Esophagus squamous epithelium (tissue), 5 donors: ENCODE measurements around the gene TMED1. TPM values are rescaled to one million over a fixed set of nuclear protein-coding genes. Genes with fewer than 3 reads are reported as not detected.

Experiments
- DNase-seq: peaks from one replicate; lab custom pipeline; 2025; lab: John Stamatoyannopoulos, UW
- H3K27ac ChIP-seq, 4 donors: fragments of 200-600 bp; sonication (generic); one replicate each; pipeline ENCODE4 v1.5.1; 2016 to 2019; ENCODE audit warnings: mild to moderate bottlenecking in 1 of 4
- H3K27me3 ChIP-seq, 4 donors: fragments of 200-600 bp; sonication (generic); 1 replicate in 3 of 4; 2 replicates in 1 of 4; pipeline versions ENCODE4 v1.5.1 to v1.6.0; 2017 to 2021; ENCODE audit warnings: antibody characterized with exemption in 1 of 4
- H3K36me3 ChIP-seq, 3 donors: fragments of 200-600 bp; sonication (generic); one replicate each; pipeline ENCODE4 v1.5.1; 2016 to 2019
- H3K4me1 ChIP-seq, 3 donors: fragments of 200-600 bp; sonication (generic); one replicate each; pipeline ENCODE4 v1.5.1; 2017 to 2019
- H3K4me3 ChIP-seq, 4 donors: fragments of 200-600 bp; sonication (generic); 1 replicate in 3 of 4; 2 replicates in 1 of 4; pipeline ENCODE4 v1.5.1; 2016 to 2019; ENCODE audit warnings: mild to moderate bottlenecking in 2 of 4, moderate library complexity in 1 of 4
- H3K9me3 ChIP-seq, 3 donors: fragments of 200-600 bp; sonication (generic); one replicate each; pipeline ENCODE4 v1.5.1; 2016 to 2019
- POLR2A ChIP-seq, 4 donors: fragments of 450-650 bp; IDR thresholded peaks; one replicate each; pipeline ENCODE4 v1.6.1; 2017; ENCODE audit warnings: antibody characterized with exemption in 4 of 4, mild to moderate bottlenecking in 4 of 4, moderate library complexity in 3 of 4
- WGBS, 2 donors: methylation state at CpG; one replicate each; pipeline ENCODE4 v1.1.5; 2018; 5-methylcytosine and 5-hydroxymethylcytosine counted together
- intact Hi-C: fragments of 100-400 bp; cut with DNase I; formaldehyde crosslinking; loops from one replicate; pipeline ENCODE4 v1.15.0; 2022
- total RNA-seq, 4 donors: library from RNA; depleted of rRNA; stranded (reverse); fragments of >200 nt; gene quantifications; one replicate each; pipeline ENCODE4 v1.1.0, GENCODE V29; 2016
- TF ChIP-seq, protein P1 (sequence below), 6 experiments: fragments of 450-650 bp in 4 of 6; fragments of 200-600 bp in 2 of 6; sonication (generic) in 2 of 6; IDR thresholded peaks; one replicate each; pipeline ENCODE4 v1.5.1; 2016 to 2019; ENCODE audit warnings: antibody characterized with exemption in 6 of 6, mild to moderate bottlenecking in 4 of 6, moderate library complexity in 4 of 6
- donor health status: DM: yes; HTN: yes; CAD: no.

Gene TMED1
- total RNA-seq, 4 donors from 2014 or later: 14.7 to 30.3 (median 24.1) TPM

DNA sequence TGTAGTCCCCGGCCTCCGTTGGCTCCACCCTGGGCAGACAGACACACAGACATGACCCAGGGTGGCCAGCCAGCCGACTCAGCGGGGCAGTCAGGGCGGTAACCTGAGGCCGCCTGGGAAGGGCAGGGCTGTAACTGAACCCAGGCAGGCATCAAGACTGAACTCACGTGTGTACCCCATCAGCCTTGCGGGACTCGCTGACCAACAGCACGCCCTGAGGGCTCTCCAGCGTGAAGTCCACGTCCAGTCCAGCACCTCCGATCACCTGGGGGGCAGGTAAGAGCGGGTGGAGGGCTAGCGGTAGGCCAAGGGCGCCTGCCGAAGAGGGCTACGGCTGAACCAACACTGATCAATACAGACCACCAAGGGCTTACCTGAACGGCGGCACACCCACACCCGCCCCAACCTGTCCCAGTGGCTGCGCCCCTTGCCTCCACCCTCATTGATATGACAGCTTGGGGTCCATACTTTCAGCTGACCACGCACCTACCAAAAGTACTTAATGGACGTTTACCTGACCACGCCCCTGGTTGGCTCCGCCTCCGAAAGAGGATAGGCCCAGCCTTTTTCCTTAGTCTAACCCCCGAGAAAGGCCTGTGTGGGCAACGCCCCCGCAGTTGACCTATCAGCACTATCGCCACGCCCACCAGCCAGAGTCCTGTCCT lies 791 bp downstream of the TMED1 start:
- WGBS, 2 donors: 33% methylated on average over 16 to 20 of the region's 32 CpGs
- Histone ChIP-seq H3K4me3 (peak overlapping the region; percentile 69 to 88 (median 80)), H3K9me3 (peaks cover 0 to 9% (median 0%) of the 10 kb centered on the region in 3 donors), H3K36me3 (peaks cover 0 to 45% (median 0%) of the 10 kb centered on the region in 3 donors), H3K4me1 (peaks cover 0 to 20% (median 9%) of the 10 kb centered on the region in 3 donors), H3K27me3 (no peaks in the 10 kb centered on the region), H3K27ac (peak overlapping the region; percentile 98 to 99 (median 99))
- no peak for DNase-seq
- intact Hi-C loops: no loop called here
- no peak for TF ChIP-seq POLR2A (IDR thresholded peaks at IDR 0.05)
- TF ChIP-seq, protein P1, sequence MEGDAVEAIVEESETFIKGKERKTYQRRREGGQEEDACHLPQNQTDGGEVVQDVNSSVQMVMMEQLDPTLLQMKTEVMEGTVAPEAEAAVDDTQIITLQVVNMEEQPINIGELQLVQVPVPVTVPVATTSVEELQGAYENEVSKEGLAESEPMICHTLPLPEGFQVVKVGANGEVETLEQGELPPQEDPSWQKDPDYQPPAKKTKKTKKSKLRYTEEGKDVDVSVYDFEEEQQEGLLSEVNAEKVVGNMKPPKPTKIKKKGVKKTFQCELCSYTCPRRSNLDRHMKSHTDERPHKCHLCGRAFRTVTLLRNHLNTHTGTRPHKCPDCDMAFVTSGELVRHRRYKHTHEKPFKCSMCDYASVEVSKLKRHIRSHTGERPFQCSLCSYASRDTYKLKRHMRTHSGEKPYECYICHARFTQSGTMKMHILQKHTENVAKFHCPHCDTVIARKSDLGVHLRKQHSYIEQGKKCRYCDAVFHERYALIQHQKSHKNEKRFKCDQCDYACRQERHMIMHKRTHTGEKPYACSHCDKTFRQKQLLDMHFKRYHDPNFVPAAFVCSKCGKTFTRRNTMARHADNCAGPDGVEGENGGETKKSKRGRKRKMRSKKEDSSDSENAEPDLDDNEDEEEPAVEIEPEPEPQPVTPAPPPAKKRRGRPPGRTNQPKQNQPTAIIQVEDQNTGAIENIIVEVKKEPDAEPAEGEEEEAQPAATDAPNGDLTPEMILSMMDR (IDR thresholded peaks at IDR 0.05): no peak

DNA sequence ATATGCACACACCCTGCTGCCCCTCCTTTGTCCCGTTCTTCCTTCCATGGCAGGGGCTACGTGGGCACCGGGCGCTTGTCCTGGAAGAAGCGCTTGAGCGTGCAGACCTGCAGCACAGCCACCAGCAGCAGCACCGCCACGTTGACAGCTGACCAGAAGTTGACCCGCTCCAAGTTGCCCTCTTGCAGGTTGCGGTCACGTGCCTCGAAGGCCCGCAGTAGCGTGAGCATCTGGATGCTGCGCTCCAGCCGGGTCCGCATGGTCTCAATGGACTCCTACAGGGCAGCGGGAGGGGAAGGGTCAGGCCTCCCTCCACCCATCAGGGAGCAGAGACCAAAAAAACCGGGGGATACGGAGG lies 3.1 kb downstream of the TMED1 start:
- 40 to 79% methylated on average over 2 to 9 of the region's 20 CpGs for WGBS, 2 donors
- H3K27me3 ChIP-seq: no peaks in the 10 kb centered on the region
- TF ChIP-seq POLR2A (IDR thresholded peaks at IDR 0.05): no peak
- TF ChIP-seq, protein P1 (IDR thresholded peaks at IDR 0.05): no peak
- peaks cover 0 to 20% (median 9%) of the 10 kb centered on the region in 3 donors for H3K4me1 ChIP-seq
- no peak overlapping the region for H3K4me3 ChIP-seq
- DNase-seq: no peak
- peaks cover 0 to 9% (median 0%) of the 10 kb centered on the region in 3 donors for H3K9me3 ChIP-seq
- H3K36me3 ChIP-seq: peaks cover 0 to 68% (median 13%) of the 10 kb centered on the region in 3 donors
- no peak overlapping the region for H3K27ac ChIP-seq
- intact Hi-C loops: no loop called here

DNA sequence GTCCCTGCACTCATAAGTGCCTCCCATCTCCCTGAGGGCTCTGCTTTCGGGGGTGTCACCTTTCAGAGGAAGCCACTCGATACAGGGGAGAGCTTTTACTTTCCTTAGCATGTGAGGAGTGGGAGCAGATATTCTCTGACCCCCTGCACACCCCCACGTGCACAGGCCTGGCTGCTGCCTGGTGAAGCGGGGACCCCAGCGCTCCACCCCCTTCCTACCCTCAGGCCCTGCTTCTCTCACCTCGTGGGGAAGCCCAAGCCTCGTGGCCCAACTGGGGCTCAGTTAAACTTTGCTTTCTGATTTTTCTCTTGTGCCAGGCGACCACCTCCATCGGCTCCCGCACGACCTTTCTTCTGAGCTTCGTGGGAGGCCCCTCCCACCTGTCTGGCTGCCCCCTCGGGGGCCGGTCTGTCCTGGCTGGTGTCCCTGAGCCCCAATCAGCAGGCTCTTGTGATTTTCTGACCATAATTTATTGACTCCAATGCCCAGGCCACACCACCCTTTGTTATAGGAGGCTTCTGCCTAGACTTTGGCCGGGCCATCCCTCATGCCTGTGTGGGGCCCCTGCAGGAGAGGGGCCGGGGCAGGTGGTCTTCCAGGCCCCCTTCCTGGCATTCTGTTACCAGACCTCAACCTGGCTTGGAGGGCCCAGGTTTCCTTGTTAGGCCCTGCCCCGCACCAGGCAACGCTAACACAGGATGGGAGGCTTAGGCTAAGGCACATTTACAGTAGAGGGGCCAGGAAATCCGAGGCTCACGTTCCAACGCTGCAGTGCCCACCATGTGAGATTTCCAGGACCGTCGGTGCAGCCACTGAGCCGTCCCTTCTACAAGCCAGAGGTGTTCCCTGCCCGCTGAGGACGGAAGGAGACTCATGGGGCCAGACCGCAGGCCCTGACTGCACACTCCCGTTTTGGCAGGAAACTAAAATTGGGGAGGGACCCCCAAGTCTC lies 3.7 kb downstream of the TMED1 start:
- Histone ChIP-seq H3K4me1 (peaks cover 0 to 20% (median 9%) of the 10 kb centered on the region in 3 donors), H3K36me3 (peaks cover 0 to 74% (median 13%) of the 10 kb centered on the region in 3 donors), H3K9me3 (peaks cover 0 to 9% (median 0%) of the 10 kb centered on the region in 3 donors), H3K4me3 (no peak overlapping the region), H3K27ac (no peak overlapping the region), H3K27me3 (no peaks in the 10 kb centered on the region)
- 69 to 71% methylated on average over 14 to 16 of the region's 28 CpGs for WGBS, 2 donors
- no peak for TF ChIP-seq POLR2A (IDR thresholded peaks at IDR 0.05)
- TF ChIP-seq, protein P1 (IDR thresholded peaks at IDR 0.05): no peak
- intact Hi-C loops: no loop called here
- no peak for DNase-seq

DNA sequence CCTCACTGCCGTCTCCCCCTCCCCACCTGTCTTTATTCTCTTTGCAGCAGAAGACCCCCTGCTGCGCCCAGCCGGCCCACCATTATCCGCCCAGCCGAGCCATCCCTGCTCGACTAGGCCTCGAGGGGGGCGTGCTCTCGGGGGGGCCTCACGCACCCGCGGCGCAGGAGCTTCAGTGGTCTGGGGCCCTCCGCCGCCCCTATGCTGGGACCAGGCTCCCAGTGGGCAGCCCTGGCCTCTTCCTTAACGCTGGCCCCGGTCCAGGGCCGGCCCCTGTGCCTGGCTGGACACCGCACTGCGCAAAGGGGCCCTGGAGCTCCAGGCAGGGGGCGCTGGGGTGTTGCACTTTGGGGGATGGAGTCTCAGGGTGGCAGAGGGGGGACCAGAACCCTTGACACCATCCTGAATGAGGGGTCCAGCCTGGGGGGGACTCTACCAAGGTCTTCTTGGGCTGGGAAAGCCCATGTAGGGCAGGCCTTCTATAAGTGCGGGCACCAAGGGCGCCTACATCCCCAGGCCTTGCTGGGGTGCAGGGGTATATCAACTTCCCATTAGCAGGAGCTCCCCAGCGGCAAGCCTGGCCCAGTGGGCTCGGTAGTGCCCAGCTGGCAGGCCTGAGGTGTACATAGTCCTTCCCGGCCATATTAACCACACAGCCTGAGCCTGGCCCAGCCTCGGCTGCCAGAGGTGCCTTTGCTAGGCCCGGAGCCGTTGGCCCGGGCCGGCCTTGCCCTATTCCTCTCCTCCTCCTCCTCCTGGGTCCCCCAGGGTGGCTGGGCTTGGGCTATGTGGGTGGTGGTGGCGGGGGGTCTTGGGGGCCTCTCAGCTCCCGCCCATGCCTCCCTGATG lies 4.9 kb downstream of the TMED1 start:
- 76 to 100% methylated on average over 3 to 7 of the region's 33 CpGs for WGBS, 2 donors
- TF ChIP-seq POLR2A (IDR thresholded peaks at IDR 0.05): no peak
- TF ChIP-seq, protein P1 (IDR thresholded peaks at IDR 0.05): no peak
- Histone ChIP-seq H3K27me3 (no peaks in the 10 kb centered on the region), H3K9me3 (no peaks in the 10 kb centered on the region), H3K36me3 (peaks cover 9 to 85% (median 21%) of the 10 kb centered on the region in 3 donors), H3K27ac (no peak overlapping the region), H3K4me3 (no peak overlapping the region), H3K4me1 (peaks cover 0 to 11% (median 3%) of the 10 kb centered on the region in 3 donors)
- no peak for DNase-seq
- intact Hi-C loops: no loop called here
